ENCODE results near the gene DDX50.
A peak's percentile ranks its signal among the peaks of the same experiment; 100 is the strongest.
"Not testable (repeated sequence)": the region's sequence is repeated elsewhere in the genome, so short reads cannot be mapped to it uniquely, and the experiment has no call there.

Gene DDX50

DNA sequence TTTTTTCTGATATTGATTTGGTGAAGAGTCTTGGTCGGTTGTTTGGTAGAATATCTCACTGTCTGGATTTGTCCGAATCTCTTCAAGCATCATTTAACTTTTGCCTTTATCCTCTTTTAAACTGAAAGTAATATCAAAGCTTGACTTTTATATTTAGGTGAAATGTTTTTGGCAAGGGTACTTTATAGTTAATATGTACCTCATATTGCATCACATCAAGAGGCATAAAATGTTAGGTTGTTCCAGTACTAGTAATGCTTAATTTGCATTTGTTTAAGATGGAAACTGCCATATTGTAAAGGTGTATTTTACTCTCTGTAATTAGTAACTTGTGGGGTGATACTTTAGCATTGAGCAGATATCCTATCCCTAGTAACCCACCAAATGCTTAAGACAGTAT lies 37.8 kb downstream of the DDX50 start:
- DNase-seq (ENCODE audit: insufficient read length, low spot score) (no peak), FAIRE-seq (peak; percentile 11)
- TF ChIP-seq POLR2A (IDR thresholded peaks at IDR 0.05; ENCODE audit: low read depth, low read length) = no peak

DNA sequence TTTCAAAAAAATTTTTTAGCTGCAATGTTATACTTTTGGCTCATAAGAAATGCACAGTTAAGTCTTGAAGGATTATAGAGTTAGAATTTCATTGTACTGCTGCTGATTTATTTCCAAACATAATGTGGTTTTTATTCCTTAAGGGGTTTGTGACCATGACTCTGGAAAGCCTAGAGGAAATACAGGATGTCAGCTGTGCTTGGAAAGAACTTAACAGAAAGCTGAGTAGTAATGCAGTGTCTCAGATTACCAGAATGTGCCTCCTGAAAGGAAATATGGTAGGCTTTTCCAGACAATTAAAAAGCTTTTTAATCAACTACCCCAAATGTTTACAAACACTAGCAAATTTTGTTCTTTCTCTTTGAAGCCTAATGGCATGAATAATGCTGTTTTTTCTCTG lies 39.8 kb downstream of the DDX50 start:
- FAIRE-seq; DNase-seq (ENCODE audit: insufficient read length, low spot score): not testable (repeated sequence)

DNA sequence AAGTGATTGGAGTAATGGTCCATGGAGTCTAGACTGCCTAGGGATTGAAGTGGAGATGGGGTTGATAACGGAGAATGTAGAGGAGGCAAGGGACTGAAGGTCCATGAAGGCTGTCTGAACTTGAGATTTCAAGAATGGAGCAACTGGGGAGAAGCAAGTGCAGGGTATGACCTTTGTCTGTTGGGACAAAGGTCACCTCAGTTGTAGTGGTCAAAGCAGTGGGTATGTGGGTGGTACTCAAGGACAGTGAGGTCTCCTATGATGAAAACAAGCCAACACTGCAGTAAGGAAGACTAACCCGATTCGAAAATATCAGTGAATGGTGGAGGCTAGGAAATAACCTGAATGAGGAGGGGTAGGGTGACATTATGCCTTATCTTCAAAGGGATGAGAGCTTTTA lies 49.5 kb downstream of the DDX50 start:
- FAIRE-seq = no peak
- no peak for DNase-seq (ENCODE audit: insufficient read length, low spot score)
- no peak for TF ChIP-seq POLR2A (IDR thresholded peaks at IDR 0.05; ENCODE audit: low read depth, low read length)

GRCh38 chr10:68954904-68955303 lies 53.8 kb downstream of the DDX50 start:
- no peak for TF ChIP-seq POLR2A (IDR thresholded peaks at IDR 0.05; ENCODE audit: low read depth, low read length)
- DNase-seq (ENCODE audit: insufficient read length, low spot score) (no peak), FAIRE-seq (no peak)

- no peak for FAIRE-seq
Measured at GRCh38 chr10:68955355-68955831, 54.3 kb downstream of the DDX50 start.

GRCh38 chr10:68955832-68956532 lies 54.9 kb downstream of the DDX50 start, which contains the start of gene DDX21:
DDX21 (plus strand) TSS chr10:68956170; CDS start chr10:68956226, 56 bp downstream.
- DNase-seq (ENCODE audit: insufficient read length, low spot score) (peak; percentile 96), FAIRE-seq (peak; percentile 65)
- TF ChIP-seq POLR2A (IDR thresholded peaks at IDR 0.05; ENCODE audit: low read depth, low read length) = peak; percentile 86

More at GRCh38 chr10:68955355-68955831, 54.3 kb downstream of the DDX50 start:
- DNase-seq (ENCODE audit: insufficient read length, low spot score) = no peak
- no peak for TF ChIP-seq POLR2A (IDR thresholded peaks at IDR 0.05; ENCODE audit: low read depth, low read length)

GRCh38 chr10:68957284-68957615 lies 56.1 kb downstream of the DDX50 start:
- TF ChIP-seq POLR2A (IDR thresholded peaks at IDR 0.05; ENCODE audit: low read depth, low read length) = no peak
- DNase-seq (ENCODE audit: insufficient read length, low spot score) (no peak), FAIRE-seq (no peak)

DNA sequence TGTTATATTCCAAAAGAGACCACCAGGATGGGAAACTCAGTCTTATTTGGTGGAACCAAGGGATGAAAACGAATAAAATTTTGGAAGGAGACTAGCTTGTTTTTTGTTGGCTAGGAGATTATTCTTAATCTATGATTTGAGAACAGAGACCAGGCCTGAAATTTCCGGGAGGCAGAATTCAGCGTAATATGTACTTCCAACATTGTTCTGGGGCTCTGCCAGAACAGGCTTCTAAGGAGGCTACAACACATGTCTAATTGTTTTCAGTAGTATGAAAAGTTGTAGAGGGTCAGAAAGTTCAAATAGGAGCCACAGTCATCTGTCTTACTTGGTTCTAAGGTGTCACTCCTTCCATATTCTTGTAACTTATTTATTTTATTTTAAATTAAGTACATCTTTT lies 56.5 kb downstream of the DDX50 start:
- FAIRE-seq = no peak
- TF ChIP-seq POLR2A (IDR thresholded peaks at IDR 0.05; ENCODE audit: low read depth, low read length) = no peak
- no peak for DNase-seq (ENCODE audit: insufficient read length, low spot score)

DNA sequence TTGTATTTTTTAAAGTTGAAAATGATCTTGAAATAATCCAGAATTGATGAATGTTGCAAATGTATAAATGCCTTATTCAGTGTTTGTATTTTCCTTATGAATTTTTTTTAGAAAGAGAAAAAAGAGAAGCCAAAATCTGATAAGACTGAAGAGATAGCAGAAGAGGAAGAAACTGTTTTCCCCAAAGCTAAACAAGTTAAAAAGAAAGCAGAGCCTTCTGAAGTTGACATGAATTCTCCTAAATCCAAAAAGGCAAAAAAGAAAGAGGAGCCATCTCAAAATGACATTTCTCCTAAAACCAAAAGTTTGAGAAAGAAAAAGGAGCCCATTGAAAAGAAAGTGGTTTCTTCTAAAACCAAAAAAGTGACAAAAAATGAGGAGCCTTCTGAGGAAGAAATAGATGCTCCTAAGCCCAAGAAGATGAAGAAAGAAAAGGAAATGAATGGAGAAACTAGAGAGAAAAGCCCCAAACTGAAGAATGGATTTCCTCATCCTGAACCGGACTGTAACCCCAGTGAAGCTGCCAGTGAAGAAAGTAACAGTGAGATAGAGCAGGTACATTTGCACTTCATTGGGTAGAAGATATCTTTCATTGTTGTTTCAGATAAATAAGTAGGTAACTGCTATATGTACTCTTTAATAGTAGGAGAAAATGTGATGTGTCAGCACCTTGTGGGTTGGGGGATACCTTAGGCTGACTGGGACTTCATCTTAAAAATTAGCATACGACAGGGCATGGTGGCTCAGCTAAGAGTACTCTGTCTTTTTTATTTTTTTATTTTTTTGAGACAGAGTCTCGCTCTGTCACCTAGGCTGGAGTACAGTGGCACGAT lies 58.8 kb downstream of the DDX50 start:
- TF ChIP-seq POLR2A (IDR thresholded peaks at IDR 0.05; ENCODE audit: low read depth, low read length) = no peak
- no peak for FAIRE-seq
- no peak for DNase-seq (ENCODE audit: insufficient read length, low spot score)

GRCh38 chr10:68963151-68963550 lies 62.0 kb downstream of the DDX50 start:
- TF ChIP-seq POLR2A (IDR thresholded peaks at IDR 0.05; ENCODE audit: low read depth, low read length) = no peak
- FAIRE-seq = no peak
- DNase-seq (ENCODE audit: insufficient read length, low spot score) = no peak

DNA sequence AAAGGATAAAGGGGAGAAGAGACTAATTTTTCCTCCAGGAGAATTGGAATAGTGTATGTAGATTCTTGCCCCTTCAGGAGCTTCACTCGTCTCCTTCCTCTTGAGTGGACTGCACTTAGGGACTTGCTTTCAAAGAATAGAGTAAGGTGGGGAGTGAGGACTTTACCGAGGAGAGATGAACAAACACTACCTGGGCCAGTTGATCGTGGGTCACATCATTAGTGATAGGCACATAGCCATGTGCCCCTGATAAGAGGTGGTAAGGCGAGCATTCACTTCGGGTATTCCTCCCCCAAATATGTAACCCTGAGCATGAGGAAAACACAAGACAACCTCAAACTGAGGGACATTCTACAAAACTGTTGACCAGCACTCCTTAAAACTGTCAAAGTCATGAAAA lies 72.9 kb downstream of the DDX50 start:
- no peak for TF ChIP-seq POLR2A (IDR thresholded peaks at IDR 0.05; ENCODE audit: low read depth, low read length)
- DNase-seq (ENCODE audit: insufficient read length, low spot score) (no peak), FAIRE-seq (no peak)

DNA sequence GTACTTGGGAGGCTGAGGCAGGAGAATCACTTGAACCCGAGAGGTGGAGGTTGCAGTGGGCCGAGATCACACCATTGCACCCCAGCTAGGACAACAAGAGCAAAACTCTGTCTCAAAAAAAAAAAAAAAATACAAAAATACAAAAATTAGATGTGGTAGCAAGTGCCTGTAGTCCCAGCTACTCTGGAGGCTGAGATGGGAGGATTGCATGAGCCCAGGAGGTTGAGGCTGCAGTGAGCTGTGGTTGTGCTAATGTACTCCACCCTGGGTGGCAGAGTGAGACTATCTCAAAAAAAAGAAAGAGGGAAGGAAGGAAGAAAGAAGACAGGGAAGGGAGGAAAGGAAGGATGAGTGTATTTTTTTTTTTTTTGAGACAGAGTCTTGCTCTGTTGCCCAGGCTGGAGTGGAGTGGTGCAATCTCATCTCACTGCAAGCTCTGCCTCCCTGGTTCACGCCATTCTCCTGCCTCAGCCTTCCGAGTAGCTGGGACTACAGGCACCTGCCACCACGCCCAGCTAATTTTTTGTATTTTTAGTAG lies 74.9 kb downstream of the DDX50 start:
- FAIRE-seq; DNase-seq (ENCODE audit: insufficient read length, low spot score): not testable (repeated sequence)

GRCh38 chr10:68979738-68980137 lies 78.6 kb downstream of the DDX50 start:
- DNase-seq (ENCODE audit: insufficient read length, low spot score); FAIRE-seq: not testable (repeated sequence)

DNA sequence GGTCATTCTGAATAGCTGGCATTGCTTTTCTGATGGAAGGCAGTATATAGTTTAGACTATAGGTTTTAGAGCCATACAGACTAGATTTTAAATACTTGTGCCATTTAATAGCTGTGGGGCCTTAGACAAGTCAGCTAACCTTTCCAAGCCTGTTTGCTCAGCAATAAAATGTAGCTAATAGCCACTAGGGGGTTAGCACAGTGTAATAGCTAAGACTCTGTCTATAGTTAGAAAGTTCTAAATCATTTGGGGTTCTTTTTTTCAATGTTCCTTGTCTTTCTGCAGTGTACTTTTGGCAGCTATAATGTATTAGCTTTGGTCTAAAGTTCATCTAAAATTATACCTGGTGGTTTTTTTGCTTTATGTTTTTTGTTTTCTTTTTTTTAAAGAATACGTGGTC lies 80.0 kb downstream of the DDX50 start:
- peak; percentile 27 for FAIRE-seq
- DNase-seq (ENCODE audit: insufficient read length, low spot score) = no peak
- no peak for TF ChIP-seq POLR2A (IDR thresholded peaks at IDR 0.05; ENCODE audit: low read depth, low read length)

GRCh38 chr10:68982389-68982788 lies 81.3 kb downstream of the DDX50 start:
- FAIRE-seq (no peak), DNase-seq (ENCODE audit: insufficient read length, low spot score) (no peak)
- no peak for TF ChIP-seq POLR2A (IDR thresholded peaks at IDR 0.05; ENCODE audit: low read depth, low read length)
